Left lung (tissue), 10 donors: Measurements from ENCODE around the gene PPP1R11. TPM values are rescaled to one million over a fixed set of nuclear protein-coding genes. Genes with fewer than 3 reads are reported as not detected.
"Not testable (repeated sequence)": the region's sequence is repeated elsewhere in the genome, so short reads cannot be mapped to it uniquely, and the experiment has no call there.

Source experiments
- ATAC-seq: fragments of 200-7000 bp; cut with Tn5 transposase; one replicate; pipeline ENCODE4 v1.9.1; 2020; ENCODE audit warnings: moderate library complexity
- DNase-seq, 4 donors: peaks; one replicate each; pipeline ENCODE4 v3.0.0-alpha.2; 2013 to 2020
- H3K27ac ChIP-seq, 2 donors: fragments of 200-600 bp; sonication (generic) in 1 of 2; one replicate each; pipeline versions ENCODE4 v1.5.0 to v1.8.0; 2020 to 2021
- H3K27me3 ChIP-seq, 2 donors: fragments of 200-600 bp; sonication (generic) in 1 of 2; one replicate each; pipeline versions ENCODE4 v1.5.0 to v1.8.0; 2020 to 2021
- H3K36me3 ChIP-seq, 2 donors: fragments of 200-600 bp; sonication (generic) in 1 of 2; one replicate each; pipeline versions ENCODE4 v1.5.0 to v1.8.0; 2020 to 2021
- H3K4me1 ChIP-seq, 2 donors: fragments of 200-600 bp; one replicate each; pipeline ENCODE4 v1.8.0; 2021
- H3K4me3 ChIP-seq, 2 donors: fragments of 200-600 bp; sonication (generic) in 1 of 2; one replicate each; pipeline versions ENCODE4 v1.5.0 to v1.8.0; 2020 to 2021; ENCODE audit warnings: mild to moderate bottlenecking in 1 of 2
- H3K9me3 ChIP-seq, 2 donors: fragments of 200-600 bp; sonication (generic) in 1 of 2; one replicate each; pipeline versions ENCODE4 v1.5.0 to v1.8.0; 2020 to 2021
- CTCF ChIP-seq, 2 donors: fragments of 200-600 bp; sonication (generic) in 1 of 2; IDR thresholded peaks; one replicate each; pipeline versions ENCODE4 v1.5.0 to v1.8.0; 2021; ENCODE audit warnings: antibody characterized with exemption in 2 of 2
- intact Hi-C, 2 donors: fragments of 100-400 bp; cut with DNase I; formaldehyde crosslinking; loops; one replicate each; pipeline versions ENCODE4 v1.11.2 to v1.14.2; 2022
- polyA plus RNA-seq, 6 donors: library from polyadenylated mRNA; unstranded; fragments of 120-200 nt; gene quantifications; one replicate each; pipeline ENCODE4 v1.2.1, GENCODE V29; 2013; ENCODE audit not compliant: insufficient read length in 6 of 6
- total RNA-seq, 2 donors: library from RNA; stranded (reverse); fragmentation: NEBNext Ultra II Directional; extraction: Animal tissue kit (Norgen Biotek cat#: 25700); gene quantifications; one replicate each; pipeline ENCODE4 v1.2.1, GENCODE V29; 2021
- donor health status: DM: no; HTN: yes; CAD: no.
- donor health status: DM: no; HTN: no; CAD: no.

The PPP1R11 gene
- total and polyA plus RNA-seq, 8 donors: 52.0 to 60.0 (median 55.9) TPM

- H3K36me3 ChIP-seq: no peaks in the 10 kb centered on the region
- intact Hi-C loops: no loop called here
- no peak overlapping the region for H3K4me3 ChIP-seq
- peaks cover 17 to 75% of the 10 kb centered on the region in 2 donors for H3K27me3 ChIP-seq
- H3K27ac ChIP-seq: no peak overlapping the region
- no peaks in the 10 kb centered on the region for H3K4me1 ChIP-seq
- H3K9me3 ChIP-seq: no peaks in the 10 kb centered on the region
- DNase-seq (no peak), ATAC-seq (no peak)
- no peak for TF ChIP-seq CTCF (IDR thresholded peaks at IDR 0.05)
Measured at GRCh38 chr6:30112402-30112994, 45.5 kb downstream of the PPP1R11 start.

- ATAC-seq (peak; percentile 62), DNase-seq (no peak)
- Histone ChIP-seq H3K4me1 (no peaks in the 10 kb centered on the region), H3K4me3 (no peak within 1 kb of the TSS), H3K9me3 (no peaks in the 10 kb centered on the region), H3K27me3 (peaks cover 17 to 71% of the 10 kb centered on the region in 2 donors), H3K36me3 (no peaks in the 10 kb centered on the region), H3K27ac (no peak within 1 kb of the TSS)
- intact Hi-C loops: no loop called here
- TF ChIP-seq CTCF (IDR thresholded peaks at IDR 0.05): no peak
Measured at GRCh38 chr6:30113003-30113759, 46.2 kb downstream of the PPP1R11 start, which contains the start of gene TRIM31. TRIM31 (minus strand) TSS chr6:30113090; CDS start chr6:30112805, 285 bp downstream.

GRCh38 chr6:30113841-30114240, 46.8 kb downstream of the PPP1R11 start:
- DNase-seq: no peak
- no peak overlapping the region for H3K4me3 ChIP-seq
- ATAC-seq: no peak
- no peaks in the 10 kb centered on the region for H3K36me3 ChIP-seq
- H3K4me1 ChIP-seq: no peaks in the 10 kb centered on the region
- H3K27me3 ChIP-seq: peaks cover 17 to 65% of the 10 kb centered on the region in 2 donors
- intact Hi-C loops: no loop called here
- no peak for TF ChIP-seq CTCF (IDR thresholded peaks at IDR 0.05)
- no peak overlapping the region for H3K27ac ChIP-seq
- H3K9me3 ChIP-seq: no peaks in the 10 kb centered on the region

- no peak for ATAC-seq
- intact Hi-C loops: no loop called here
- no peak for TF ChIP-seq CTCF (IDR thresholded peaks at IDR 0.05)
Measured at GRCh38 chr6:30116724-30117123, 49.7 kb downstream of the PPP1R11 start.

GRCh38 chr6:30118691-30119090, 51.7 kb downstream of the PPP1R11 start:
- H3K4me3 ChIP-seq, ATAC-seq, H3K36me3 ChIP-seq, intact Hi-C loops, H3K9me3 ChIP-seq, DNase-seq, H3K4me1 ChIP-seq, H3K27ac ChIP-seq: not testable (repeated sequence)
- H3K27me3 ChIP-seq: peaks cover 0 to 32% of the 10 kb centered on the region in 2 donors

More at GRCh38 chr6:30116724-30117123, 49.7 kb downstream of the PPP1R11 start:
- H3K4me1 ChIP-seq: no peaks in the 10 kb centered on the region
- DNase-seq: no peak
- H3K27ac ChIP-seq: no peak overlapping the region
- peaks cover 0 to 36% of the 10 kb centered on the region in 2 donors for H3K27me3 ChIP-seq
- no peaks in the 10 kb centered on the region for H3K9me3 ChIP-seq
- no peaks in the 10 kb centered on the region for H3K36me3 ChIP-seq
- H3K4me3 ChIP-seq: no peak overlapping the region

Other genes with a start within 250 kb of the PPP1R11 start
- gene HLA-G, start 239.4 kb upstream of the PPP1R11 start, total RNA-seq: 10 to 100 TPM; 11.1 to 17.7 TPM
- 10 to 100 TPM in 3 of 6 donors, 1 to 10 TPM in 3; 5.1 to 19.5 (median 10.0) TPM for gene HLA-G, start 239.4 kb upstream of the PPP1R11 start, polyA plus RNA-seq
- 1,000 to 10,000 TPM in 1 of 2 donors, 100 to 1,000 TPM in 1; 930 to 1,150 TPM for gene HLA-A, start 124.7 kb upstream of the PPP1R11 start, total RNA-seq
- 100 to 1,000 TPM; 218 to 316 (median 265) TPM for gene HLA-A, start 124.7 kb upstream of the PPP1R11 start, polyA plus RNA-seq
- 10 to 100 TPM; 21.3 to 24.7 TPM for gene POLR1H, start 5.9 kb upstream of the PPP1R11 start, total RNA-seq
- 10 to 100 TPM; 35.6 to 47.8 (median 36.9) TPM for gene POLR1H, start 5.9 kb upstream of the PPP1R11 start, polyA plus RNA-seq
- 1 to 10 TPM; 2.7 to 3.2 TPM for gene RNF39, start 8.6 kb downstream of the PPP1R11 start, total RNA-seq
- gene RNF39, start 8.6 kb downstream of the PPP1R11 start, polyA plus RNA-seq: 1 to 10 TPM in 5 of 6 donors, under 1 TPM in 1; 0.86 to 1.6 (median 1.2) TPM
- gene TRIM31, start 45.9 kb downstream of the PPP1R11 start, total RNA-seq: under 1 TPM; 0.39 to 0.99 TPM
- under 1 TPM in 2 of 6 donors, not detected in 4; 0.31 to 0.58 TPM for gene TRIM31, start 45.9 kb downstream of the PPP1R11 start, polyA plus RNA-seq
- not detected for gene TRIM40, start 68.9 kb downstream of the PPP1R11 start, total RNA-seq
- gene TRIM40, start 68.9 kb downstream of the PPP1R11 start, polyA plus RNA-seq: under 1 TPM in 4 of 6 donors, not detected in 2; 0.09 to 0.16 (median 0.14) TPM
- not detected for gene TRIM10, start 94.0 kb downstream of the PPP1R11 start, total RNA-seq
- under 1 TPM; 0.24 to 0.99 (median 0.55) TPM for gene TRIM10, start 94.0 kb downstream of the PPP1R11 start, polyA plus RNA-seq
- not detected for gene TRIM15, start 96.3 kb downstream of the PPP1R11 start, total RNA-seq
- not detected for gene TRIM15, start 96.3 kb downstream of the PPP1R11 start, polyA plus RNA-seq
- gene TRIM26, start 146.2 kb downstream of the PPP1R11 start, total RNA-seq: 10 to 100 TPM; 40.0 to 51.3 TPM
- gene TRIM26, start 146.2 kb downstream of the PPP1R11 start, polyA plus RNA-seq: 10 to 100 TPM; 29.4 to 35.1 (median 30.4) TPM